ENCODE data around the gene CSNK2B.

The CSNK2B gene

GRCh38 chr6:31669676-31670075, 3.8 kb downstream of the CSNK2B start, which contains the start of gene LY6G5B:
Gene LY6G5B, plus strand, starts transcription at chr6:31669976. Its CDS starts 975 bp downstream, at chr6:31670951.
- no peak for DNase-seq (ENCODE audit: low spot score)
- H3K4me3 ChIP-seq: no peak within 1 kb of the TSS
- TF ChIP-seq CTCF (IDR thresholded peaks at IDR 0.05): no peak
- no peak within 1 kb of the TSS for H3K27ac ChIP-seq

- no peak for DNase-seq (ENCODE audit: low spot score)
- Histone ChIP-seq H3K27ac (no peak overlapping the region), H3K4me3 (no peak overlapping the region)
- TF ChIP-seq CTCF (IDR thresholded peaks at IDR 0.05): no peak
Measured at GRCh38 chr6:31676322-31676903, 10.5 kb downstream of the CSNK2B start.

DNA sequence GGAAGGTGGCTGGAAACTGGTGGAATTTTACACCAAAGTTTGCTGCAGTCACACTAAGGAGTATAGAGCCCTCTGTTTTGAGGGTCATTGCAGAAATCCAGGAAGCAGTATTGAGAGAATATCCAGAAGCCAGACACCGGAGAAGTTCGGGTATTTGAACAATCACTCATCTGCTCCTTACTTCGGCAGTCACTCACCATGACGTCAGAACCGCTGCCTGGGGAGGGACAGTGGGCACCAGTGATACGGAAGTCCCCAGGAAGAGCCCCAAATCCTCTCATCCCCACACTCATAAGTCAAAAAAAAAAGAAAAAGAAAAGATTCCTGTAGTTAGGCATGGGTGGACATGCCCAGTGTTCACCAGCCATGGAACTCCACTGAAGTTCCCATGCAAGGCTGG, 11.0 kb downstream of the CSNK2B start:
- TF ChIP-seq CTCF (IDR thresholded peaks at IDR 0.05): no peak
- Histone ChIP-seq H3K27ac (no peak overlapping the region), H3K4me3 (no peak overlapping the region)
- DNase-seq (ENCODE audit: low spot score): no peak

- no peak for DNase-seq (ENCODE audit: low spot score)
- Histone ChIP-seq H3K4me3 (no peak overlapping the region), H3K27ac (no peak overlapping the region)
- no peak for TF ChIP-seq CTCF (IDR thresholded peaks at IDR 0.05)
Measured at GRCh38 chr6:31677955-31678354, 12.1 kb downstream of the CSNK2B start.

- H3K27ac ChIP-seq: peak within 1 kb of the TSS; percentile 35 to 63
- H3K4me3 ChIP-seq: peak within 1 kb of the TSS; percentile 63
- peak; percentile 87 for DNase-seq (ENCODE audit: low spot score)
- TF ChIP-seq CTCF (IDR thresholded peaks at IDR 0.05): peak; percentile 55
Measured at GRCh38 chr6:31680226-31681134, 14.6 kb downstream of the CSNK2B start, which contains the start of gene LY6G5C. Gene LY6G5C, minus strand, starts transcription at chr6:31681067. Its CDS starts 694 bp downstream, at chr6:31680373.

DNA sequence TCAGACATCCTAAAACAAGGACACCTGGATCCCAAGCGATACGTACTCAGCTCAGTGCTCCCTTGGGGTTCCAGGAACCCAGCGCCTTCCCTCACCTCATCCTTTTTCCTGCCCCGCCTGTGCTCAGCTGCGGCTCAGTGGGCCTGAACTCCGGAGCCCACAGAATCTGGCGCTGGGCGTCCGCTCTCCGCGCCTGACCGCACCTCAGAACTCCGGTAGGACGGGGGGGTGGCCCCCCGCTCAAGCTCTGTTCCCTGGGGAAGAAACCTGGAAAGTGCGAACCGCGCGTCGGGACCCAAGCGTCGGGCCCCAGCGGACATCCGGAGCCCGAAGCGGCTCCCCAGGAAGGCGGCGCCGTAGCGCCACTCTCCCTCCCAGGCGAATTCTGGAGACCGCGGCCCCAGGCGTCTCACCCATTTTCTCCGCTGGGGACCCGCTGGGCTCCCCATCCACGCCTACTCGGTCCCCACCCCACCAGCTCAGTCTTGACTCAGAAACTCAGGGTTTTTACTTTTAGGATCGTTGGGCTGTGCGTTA, 15.3 kb downstream of the CSNK2B start:
- peak overlapping the region; percentile 63 for H3K4me3 ChIP-seq
- DNase-seq (ENCODE audit: low spot score): no peak
- TF ChIP-seq CTCF (IDR thresholded peaks at IDR 0.05): no peak
- H3K27ac ChIP-seq: peak overlapping the region; percentile 22 to 35
